Hepatocyte (in vitro differentiated cells): ENCODE data around the gene LSM14A. TPM values are rescaled to one million over a fixed set of nuclear protein-coding genes. Genes with fewer than 3 reads are reported as not detected.

Experiments
- DNase-seq: peaks from one replicate; pipeline ENCODE4 v3.0.0-alpha.2; 2016; ENCODE audit warnings: low spot score
- H2AFZ ChIP-seq: fragments of 200-600 bp; sonication (generic); 2 replicates; pipeline ENCODE4 v1.6.0; 2016; ENCODE audit warnings: antibody characterized with exemption, mild to moderate bottlenecking
- H3K27ac ChIP-seq: fragments of 200-600 bp; sonication (generic); 2 replicates; pipeline ENCODE4 v1.5.1; 2016; ENCODE audit warnings: mild to moderate bottlenecking
- H3K27me3 ChIP-seq: fragments of 200-600 bp; sonication (generic); 2 replicates; pipeline ENCODE4 v1.6.1; 2016
- H3K36me3 ChIP-seq: fragments of 200-600 bp; sonication (generic); replicated peaks from 2 replicates; pipeline ENCODE4 v1.5.1; 2016; ENCODE audit warnings: low read depth; ENCODE audit not compliant: insufficient read depth
- H3K4me1 ChIP-seq: fragments of 200-600 bp; sonication (generic); 2 replicates; pipeline ENCODE4 v1.5.1; 2016; ENCODE audit warnings: mild to moderate bottlenecking, moderate library complexity; ENCODE audit not compliant: insufficient read depth
- H3K4me2 ChIP-seq: fragments of 200-600 bp; sonication (generic); 2 replicates; pipeline ENCODE4 v1.6.0; 2016
- H3K4me3 ChIP-seq: fragments of 200-600 bp; sonication (generic); 2 replicates; pipeline ENCODE4 v1.5.1; 2016; ENCODE audit warnings: mild to moderate bottlenecking
- H3K79me2 ChIP-seq: fragments of 200-600 bp; sonication (generic); 2 replicates; pipeline ENCODE4 v1.6.0; 2017; ENCODE audit warnings: mild to moderate bottlenecking
- H3K9me2 ChIP-seq: fragments of 200-600 bp; sonication (generic); replicated peaks from 2 replicates; pipeline ENCODE4 v1.6.0; 2017; ENCODE audit warnings: mild to moderate bottlenecking; ENCODE audit not compliant: insufficient read depth
- H3K9me3 ChIP-seq: fragments of 200-600 bp; sonication (generic); 2 replicates; pipeline ENCODE4 v1.5.1; 2016; ENCODE audit warnings: low read depth, mild to moderate bottlenecking
- H4K20me1 ChIP-seq: fragments of 200-600 bp; sonication (generic); 2 replicates; pipeline ENCODE4 v1.6.0; 2016; ENCODE audit warnings: mild to moderate bottlenecking; ENCODE audit not compliant: insufficient read depth, poor library complexity, severe bottlenecking
- CTCF ChIP-seq: fragments of 200-600 bp; sonication (generic); IDR thresholded peaks from 2 replicates; pipeline ENCODE4 v1.5.1; 2016; ENCODE audit warnings: antibody characterized with exemption, mild to moderate bottlenecking; ENCODE audit not compliant: poor library complexity
- EZH2 ChIP-seq: fragments of 200-600 bp; sonication (generic); IDR thresholded peaks from 2 replicates; pipeline ENCODE4 v1.6.1; 2016; ENCODE audit warnings: antibody characterized with exemption, mild to moderate bottlenecking, borderline replicate concordance
- EZH2phosphoT487 ChIP-seq: fragments of 200-600 bp; sonication (generic); IDR thresholded peaks from one replicate; pipeline ENCODE4 v1.6.1; 2018; ENCODE audit warnings: antibody characterized with exemption, mild to moderate bottlenecking, low read depth, moderate library complexity; ENCODE audit not compliant: unreplicated experiment, severe bottlenecking
- WGBS: methylation state at CpG from one replicate; pipeline ENCODE4 v1.1.6; 2016; ENCODE audit warnings: low lambda C conversion rate; ENCODE audit errors: missing lambda C conversion rate; 5-methylcytosine and 5-hydroxymethylcytosine counted together
- polyA plus RNA-seq: library from polyadenylated mRNA; unstranded; fragments of >200 nt; fragmentation: Nextera tagmentation; extraction: Ambion mirVana; gene quantifications from 2 replicates; pipeline ENCODE4 v1.2.1, GENCODE V29; 2016
- total RNA-seq: library from RNA; depleted of rRNA; stranded (reverse); fragments of >200 nt; gene quantifications from 2 replicates; pipeline ENCODE4 v1.2.3, GENCODE V29; 2014

LSM14A gene
- total and polyA plus RNA-seq, 2 experiments from 2014 or later = 64.7 to 96.5 TPM

- no peak overlapping the region for H3K4me3 ChIP-seq
- H3K27ac ChIP-seq = no peak overlapping the region
- no peaks in the 10 kb centered on the region for H3K9me3 ChIP-seq
- peaks cover 30% of the 10 kb centered on the region for H3K79me2 ChIP-seq
- H3K4me2 ChIP-seq = no peak overlapping the region
- 78% methylated on average over 4 of the region's 4 CpGs for WGBS
- DNase-seq = peak; percentile 72
- H2AFZ ChIP-seq = no peak overlapping the region
- H3K4me1 ChIP-seq = no peaks in the 10 kb centered on the region
- H3K36me3 ChIP-seq = peaks cover 5% of the 10 kb centered on the region
- no peaks in the 10 kb centered on the region for H3K9me2 ChIP-seq
- H3K27me3 ChIP-seq = no peaks in the 10 kb centered on the region
- TF ChIP-seq CTCF (peak; percentile 66), EZH2 (no peak), EZH2phosphoT487 (no peak)
- H4K20me1 ChIP-seq = peaks cover 8% of the 10 kb centered on the region
These were observed 48.3 kb downstream of the LSM14A start for GRCh38 chr19:34220472-34221063.

- Histone ChIP-seq H4K20me1 (peaks cover 8% of the 10 kb centered on the region), H3K79me2 (peaks cover 24% of the 10 kb centered on the region), H3K9me3 (no peaks in the 10 kb centered on the region), H3K4me1 (no peaks in the 10 kb centered on the region), H3K4me3 (no peak overlapping the region), H3K27me3 (no peaks in the 10 kb centered on the region), H2AFZ (no peak overlapping the region), H3K9me2 (no peaks in the 10 kb centered on the region), H3K27ac (no peak overlapping the region), H3K36me3 (peaks cover 5% of the 10 kb centered on the region), H3K4me2 (no peak overlapping the region)
- 92% methylated on average over 1 of the region's 1 CpG for WGBS
- no peak for DNase-seq
- TF ChIP-seq EZH2phosphoT487 (no peak), CTCF (no peak), EZH2 (no peak)
These were observed 50.1 kb downstream of the LSM14A start for GRCh38 chr19:34222386-34222785.

GRCh38 chr19:34224996-34225658 lies 52.8 kb downstream of the LSM14A start:
- Histone ChIP-seq H3K4me3 (no peak overlapping the region), H3K27me3 (no peaks in the 10 kb centered on the region), H3K27ac (no peak overlapping the region), H3K4me1 (no peaks in the 10 kb centered on the region), H3K9me2 (no peaks in the 10 kb centered on the region), H2AFZ (no peak overlapping the region), H3K9me3 (no peaks in the 10 kb centered on the region), H3K79me2 (peaks cover 13% of the 10 kb centered on the region), H3K36me3 (peaks cover 5% of the 10 kb centered on the region), H4K20me1 (peaks cover 8% of the 10 kb centered on the region), H3K4me2 (no peak overlapping the region)
- no peak for TF ChIP-seq EZH2phosphoT487
- TF ChIP-seq CTCF = no peak
- no peak for TF ChIP-seq EZH2
- WGBS = 92% methylated on average over 2 of the region's 2 CpGs
- DNase-seq = no peak

- TF ChIP-seq CTCF = no peak
- TF ChIP-seq EZH2 = no peak
- no peak for TF ChIP-seq EZH2phosphoT487
- Histone ChIP-seq H3K4me1 (no peaks in the 10 kb centered on the region), H3K27me3 (no peaks in the 10 kb centered on the region), H3K36me3 (peaks cover 5% of the 10 kb centered on the region), H2AFZ (no peak overlapping the region), H3K4me3 (no peak overlapping the region), H3K9me3 (no peaks in the 10 kb centered on the region), H3K9me2 (no peaks in the 10 kb centered on the region), H3K4me2 (no peak overlapping the region), H4K20me1 (peaks cover 8% of the 10 kb centered on the region), H3K79me2 (peaks cover 12% of the 10 kb centered on the region), H3K27ac (no peak overlapping the region)
- DNase-seq = no peak
These were observed 53.3 kb downstream of the LSM14A start for GRCh38 chr19:34225659-34226015.
